Measurements from ENCODE around the gene LINC01488. TPM values are rescaled to one million over a fixed set of nuclear protein-coding genes. Genes with fewer than 3 reads are reported as not detected.

LINC01488 gene
- total RNA-seq, 2 experiments from 2014 or later: not detected

GRCh38 chr11:69531071-69531716 lies 49.7 kb downstream of the LINC01488 start:
- H3K27ac Mint-ChIP-seq: no peak overlapping the region
- H3K9me3 Mint-ChIP-seq (ENCODE audit: low read depth): no peaks in the 10 kb centered on the region
- no peak overlapping the region for H3K4me3 Mint-ChIP-seq
- DNase-seq: no peak
- H3K27me3 Mint-ChIP-seq: peaks cover 3% of the 10 kb centered on the region
- no peak for ATAC-seq
- no peaks in the 10 kb centered on the region for H3K36me3 Mint-ChIP-seq
- H3K4me1 Mint-ChIP-seq: no peaks in the 10 kb centered on the region
- CTCF ChIA-PET: no interaction called here

- Mint-ChIP-seq H3K4me1 (no peaks in the 10 kb centered on the region), H3K36me3 (no peaks in the 10 kb centered on the region), H3K27ac (no peak overlapping the region), H3K4me3 (no peak overlapping the region), H3K27me3 (peaks cover 3% of the 10 kb centered on the region), H3K9me3 (ENCODE audit: low read depth) (no peaks in the 10 kb centered on the region)
- ATAC-seq: no peak
- CTCF ChIA-PET: no interaction called here
- DNase-seq: no peak
Measured at GRCh38 chr11:69531717-69532088, 50.2 kb downstream of the LINC01488 start.

- Mint-ChIP-seq H3K27me3 (peaks cover 3% of the 10 kb centered on the region), H3K4me1 (no peaks in the 10 kb centered on the region), H3K9me3 (ENCODE audit: low read depth) (no peaks in the 10 kb centered on the region), H3K36me3 (no peaks in the 10 kb centered on the region), H3K4me3 (no peak overlapping the region), H3K27ac (no peak overlapping the region)
- no peak for ATAC-seq
- CTCF ChIA-PET: no interaction called here
- DNase-seq: no peak
Measured at GRCh38 chr11:69533296-69534165, 52.1 kb downstream of the LINC01488 start.

GRCh38 chr11:69534166-69534530 lies 52.7 kb downstream of the LINC01488 start:
- H3K36me3 Mint-ChIP-seq: no peaks in the 10 kb centered on the region
- ATAC-seq: no peak
- peaks cover 3% of the 10 kb centered on the region for H3K27me3 Mint-ChIP-seq
- H3K4me1 Mint-ChIP-seq: no peaks in the 10 kb centered on the region
- no peak overlapping the region for H3K27ac Mint-ChIP-seq
- H3K4me3 Mint-ChIP-seq: no peak overlapping the region
- no peaks in the 10 kb centered on the region for H3K9me3 Mint-ChIP-seq (ENCODE audit: low read depth)
- DNase-seq: no peak
- CTCF ChIA-PET: no interaction called here

GRCh38 chr11:69535908-69536307 lies 54.4 kb downstream of the LINC01488 start:
- Mint-ChIP-seq H3K27ac (no peak overlapping the region), H3K9me3 (ENCODE audit: low read depth) (no peaks in the 10 kb centered on the region), H3K27me3 (peaks cover 3% of the 10 kb centered on the region), H3K36me3 (no peaks in the 10 kb centered on the region), H3K4me1 (no peaks in the 10 kb centered on the region), H3K4me3 (no peak overlapping the region)
- DNase-seq (no peak), ATAC-seq (no peak)
- CTCF ChIA-PET: no interaction called here

GRCh38 chr11:69536406-69536805 lies 54.9 kb downstream of the LINC01488 start:
- no peak for ATAC-seq
- no peak for DNase-seq
- Mint-ChIP-seq H3K27ac (no peak overlapping the region), H3K27me3 (peaks cover 3% of the 10 kb centered on the region), H3K9me3 (ENCODE audit: low read depth) (no peaks in the 10 kb centered on the region), H3K4me3 (no peak overlapping the region), H3K4me1 (no peaks in the 10 kb centered on the region), H3K36me3 (no peaks in the 10 kb centered on the region)
- CTCF ChIA-PET: no interaction called here

- DNase-seq (no peak), ATAC-seq (no peak)
- no peaks in the 10 kb centered on the region for H3K27me3 Mint-ChIP-seq
- H3K4me1 Mint-ChIP-seq: no peaks in the 10 kb centered on the region
- CTCF ChIA-PET: no interaction called here
- no peak overlapping the region for H3K27ac Mint-ChIP-seq
- no peaks in the 10 kb centered on the region for H3K36me3 Mint-ChIP-seq
- no peaks in the 10 kb centered on the region for H3K9me3 Mint-ChIP-seq (ENCODE audit: low read depth)
- no peak overlapping the region for H3K4me3 Mint-ChIP-seq
Measured at GRCh38 chr11:69537126-69537525, 55.7 kb downstream of the LINC01488 start.

GRCh38 chr11:69537855-69538640 lies 56.6 kb downstream of the LINC01488 start:
- peaks cover 3% of the 10 kb centered on the region for H3K27me3 Mint-ChIP-seq
- DNase-seq (no peak), ATAC-seq (no peak)
- H3K9me3 Mint-ChIP-seq (ENCODE audit: low read depth): no peaks in the 10 kb centered on the region
- H3K4me1 Mint-ChIP-seq: no peaks in the 10 kb centered on the region
- H3K27ac Mint-ChIP-seq: no peak overlapping the region
- no peak overlapping the region for H3K4me3 Mint-ChIP-seq
- H3K36me3 Mint-ChIP-seq: no peaks in the 10 kb centered on the region
- CTCF ChIA-PET: no interaction called here

GRCh38 chr11:69538854-69539253 lies 57.4 kb downstream of the LINC01488 start:
- no peaks in the 10 kb centered on the region for H3K36me3 Mint-ChIP-seq
- ATAC-seq (no peak), DNase-seq (no peak)
- CTCF ChIA-PET: no interaction called here
- H3K27me3 Mint-ChIP-seq: peaks cover 4% of the 10 kb centered on the region
- no peaks in the 10 kb centered on the region for H3K4me1 Mint-ChIP-seq
- H3K4me3 Mint-ChIP-seq: no peak overlapping the region
- no peak overlapping the region for H3K27ac Mint-ChIP-seq
- no peaks in the 10 kb centered on the region for H3K9me3 Mint-ChIP-seq (ENCODE audit: low read depth)

- CTCF ChIA-PET: no interaction called here
- DNase-seq (no peak), ATAC-seq (no peak)
- H3K4me3 Mint-ChIP-seq: no peak overlapping the region
- H3K9me3 Mint-ChIP-seq (ENCODE audit: low read depth): no peaks in the 10 kb centered on the region
- no peak overlapping the region for H3K27ac Mint-ChIP-seq
- H3K4me1 Mint-ChIP-seq: no peaks in the 10 kb centered on the region
- no peaks in the 10 kb centered on the region for H3K36me3 Mint-ChIP-seq
- H3K27me3 Mint-ChIP-seq: peaks cover 10% of the 10 kb centered on the region
Measured at GRCh38 chr11:69539416-69540117, 58.1 kb downstream of the LINC01488 start.

GRCh38 chr11:69540118-69541000 lies 58.9 kb downstream of the LINC01488 start:
- Mint-ChIP-seq H3K9me3 (ENCODE audit: low read depth) (no peaks in the 10 kb centered on the region), H3K36me3 (no peaks in the 10 kb centered on the region), H3K27ac (no peak overlapping the region), H3K4me3 (no peak overlapping the region), H3K27me3 (peaks cover 13% of the 10 kb centered on the region), H3K4me1 (no peaks in the 10 kb centered on the region)
- no peak for ATAC-seq
- no peak for DNase-seq
- CTCF ChIA-PET: no interaction called here

GRCh38 chr11:69541001-69541285 lies 59.5 kb downstream of the LINC01488 start:
- H3K4me1 Mint-ChIP-seq: peaks cover 1% of the 10 kb centered on the region
- no peak overlapping the region for H3K4me3 Mint-ChIP-seq
- H3K27me3 Mint-ChIP-seq: peaks cover 17% of the 10 kb centered on the region
- CTCF ChIA-PET: no interaction called here
- no peaks in the 10 kb centered on the region for H3K9me3 Mint-ChIP-seq (ENCODE audit: low read depth)
- DNase-seq (no peak), ATAC-seq (no peak)
- no peaks in the 10 kb centered on the region for H3K36me3 Mint-ChIP-seq
- no peak overlapping the region for H3K27ac Mint-ChIP-seq

All from activated CD8-positive, alpha-beta memory T cell treated with anti-CD3 and anti-CD28 coated beads, Interleukin-2, amount 10 ng/mL, durations not matched to agents 7 days and 5 days (primary cell).